AG08395 (cell line): ENCODE data around the gene MAP3K12.

Experiments
- DNase-seq: peaks from one replicate; pipeline ENCODE4 v3.0.0; 2012; ENCODE audit warnings: mixed read lengths, low spot score

Gene MAP3K12

DNA sequence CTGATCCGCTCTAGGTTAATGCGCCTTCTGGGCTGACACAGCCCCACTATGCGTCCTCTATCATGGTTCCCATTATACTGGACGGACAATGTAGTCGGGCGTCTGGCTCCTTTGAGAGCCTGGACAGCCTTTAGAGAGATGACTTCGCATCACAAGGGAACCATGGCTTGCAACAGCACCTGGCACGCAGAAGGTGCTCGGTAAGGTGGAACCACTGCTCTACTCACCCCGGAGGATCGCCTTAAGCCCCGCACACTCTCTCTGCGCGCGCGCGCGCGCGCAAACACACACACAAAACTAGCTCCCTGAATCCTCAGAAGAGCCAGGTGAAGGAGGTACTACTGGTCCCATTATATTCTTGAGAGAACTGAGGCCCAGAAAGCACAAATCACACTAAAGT lies 7.1 kb downstream of the MAP3K12 start:
- DNase-seq: no peak

DNA sequence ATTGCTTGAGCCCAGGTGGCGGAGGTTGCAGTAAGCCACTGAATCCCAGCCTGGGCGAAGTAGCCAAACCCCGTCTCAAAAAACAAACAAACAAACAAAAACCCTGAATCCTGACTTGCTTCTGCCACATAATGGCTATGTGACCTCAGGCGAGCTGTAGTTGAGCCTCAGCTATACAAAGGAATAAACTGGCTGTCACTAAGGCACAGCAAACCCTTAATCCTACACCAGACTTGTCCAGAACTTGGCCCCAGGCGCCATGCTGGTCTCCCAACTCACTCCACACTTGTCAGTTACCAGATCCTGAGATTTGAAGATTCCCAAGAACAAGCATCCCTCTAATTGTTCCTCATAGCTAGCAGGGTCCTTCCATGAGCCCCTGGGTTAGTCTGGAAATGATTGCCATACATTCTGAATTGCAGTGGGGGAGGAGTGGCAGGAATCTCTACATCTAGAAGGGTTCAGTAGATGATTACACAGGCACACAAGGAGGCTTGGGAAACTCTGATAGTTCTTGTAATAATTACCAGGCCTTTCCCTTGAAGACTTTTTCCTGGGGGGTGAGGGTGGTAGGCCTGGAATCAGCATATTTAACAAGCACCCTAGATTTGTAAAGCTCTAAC lies 9.9 kb downstream of the MAP3K12 start:
- no peak for DNase-seq

GRCh38 chr12:53486736-53487487 lies 12.3 kb downstream of the MAP3K12 start:
- DNase-seq: no peak

DNA sequence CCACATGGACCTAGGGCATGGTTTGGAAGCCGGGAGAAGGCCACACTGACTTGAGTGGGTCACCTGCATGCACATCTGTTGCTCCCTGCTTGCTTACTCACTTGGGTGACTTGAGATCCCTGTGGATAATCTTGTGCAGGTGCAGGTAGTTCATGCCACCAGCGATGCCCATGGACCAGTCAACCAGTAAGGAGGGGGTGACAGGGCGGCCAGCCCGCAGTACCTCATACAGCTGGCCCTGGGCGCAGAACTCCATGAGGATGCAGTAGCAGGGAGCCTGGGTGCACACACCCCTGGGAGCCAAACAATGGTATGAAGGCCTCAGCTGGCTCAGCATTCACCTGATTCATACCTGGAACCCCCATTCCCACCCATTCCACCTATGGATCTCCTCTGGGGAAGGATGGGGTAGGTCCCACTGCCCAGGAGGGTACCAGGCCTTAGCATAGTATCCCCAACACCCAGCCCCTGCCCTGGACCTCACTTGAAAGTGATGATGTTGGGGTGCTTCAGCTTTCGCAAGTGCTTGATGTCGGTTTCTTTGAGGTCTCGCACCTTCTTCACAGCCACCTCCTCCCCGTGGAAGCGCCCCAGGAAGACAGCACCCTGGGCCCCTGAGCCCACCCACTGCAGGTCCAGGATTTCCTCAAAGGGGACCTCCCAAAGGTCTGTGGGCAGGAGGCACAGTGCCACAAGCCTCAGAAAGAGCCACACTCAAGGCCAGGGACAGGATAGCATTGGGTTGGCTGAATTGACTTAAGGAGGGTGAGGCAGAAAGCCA lies 13.1 kb downstream of the MAP3K12 start:
- DNase-seq: no peak

DNA sequence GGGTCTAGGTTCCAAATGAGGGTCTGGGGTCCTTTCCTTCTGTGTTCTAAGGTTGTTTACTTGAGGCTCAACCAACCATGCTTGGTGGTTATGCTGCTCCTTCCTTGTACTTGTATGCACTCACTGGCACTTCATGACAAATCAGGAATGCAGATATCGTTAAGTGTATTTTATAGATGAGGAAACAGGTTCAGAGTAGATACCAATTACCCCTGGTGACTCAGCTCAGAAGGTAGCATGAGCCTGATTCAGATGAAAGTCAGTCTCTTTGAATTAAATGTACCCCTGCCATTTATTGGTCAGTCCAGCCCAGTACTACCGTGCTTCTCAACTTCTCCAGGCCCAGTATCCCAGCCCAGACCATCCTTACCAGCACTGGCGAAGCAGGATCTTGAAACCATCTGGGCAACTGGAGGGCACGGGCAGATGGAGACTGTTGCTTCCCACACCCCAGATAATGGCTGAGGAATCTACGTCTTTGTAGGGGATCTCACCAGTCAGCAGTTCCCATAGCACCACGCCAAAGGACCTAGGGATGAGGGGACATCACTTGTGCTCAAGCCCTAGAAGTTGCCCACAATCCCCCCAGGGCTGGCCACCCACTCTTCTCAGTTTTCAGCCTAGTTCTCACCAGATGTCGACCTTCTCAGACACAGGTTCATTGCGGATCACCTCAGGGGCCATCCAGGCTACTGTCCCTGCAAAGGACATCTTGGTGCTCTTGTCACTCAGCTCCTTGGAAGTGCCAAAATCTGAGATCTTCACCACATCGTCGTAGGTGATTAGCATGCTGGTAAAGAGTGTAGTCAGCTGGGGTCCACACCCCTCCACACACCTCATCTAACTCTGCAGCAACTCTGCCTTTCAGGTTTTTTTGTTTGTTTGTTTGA lies 14.3 kb downstream of the MAP3K12 start:
- DNase-seq: no peak

- no peak for DNase-seq
These were observed 15.3 kb downstream of the MAP3K12 start for GRCh38 chr12:53483979-53484377.

GRCh38 chr12:53483225-53483978 lies 15.9 kb downstream of the MAP3K12 start:
- DNase-seq: no peak

GRCh38 chr12:53482626-53483168 lies 16.6 kb downstream of the MAP3K12 start:
- DNase-seq: no peak

DNA sequence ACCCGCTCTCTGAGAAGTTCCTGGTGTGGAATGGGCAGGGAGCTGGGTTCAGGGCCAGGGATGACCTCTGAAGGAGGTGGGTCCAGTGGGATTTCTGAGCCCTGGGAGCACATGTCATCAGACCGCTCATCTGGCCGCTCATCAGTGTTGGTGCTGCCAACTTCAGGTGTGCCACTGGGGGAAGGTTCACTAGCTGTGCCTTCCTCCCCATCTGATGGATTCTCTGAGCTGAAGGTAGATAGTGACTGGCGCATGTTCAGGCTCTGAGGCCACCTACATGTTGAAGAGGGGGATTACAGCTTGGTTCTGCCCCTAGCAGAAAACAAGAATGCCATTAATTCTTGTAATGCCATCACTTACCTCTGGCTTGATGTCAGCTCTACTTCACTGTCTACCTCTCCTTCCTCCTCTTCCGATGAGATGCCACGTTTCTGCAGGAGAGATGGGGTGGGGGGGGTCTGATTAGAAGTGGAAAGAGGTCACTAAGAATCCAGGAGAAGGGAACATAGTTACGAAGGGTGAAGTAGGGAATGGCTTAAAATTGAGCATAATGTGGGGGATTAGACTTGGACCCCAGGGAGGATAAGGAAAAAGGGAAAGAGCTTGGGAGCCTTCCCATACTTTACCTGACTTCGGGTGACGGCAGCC lies 17.2 kb downstream of the MAP3K12 start:
- DNase-seq: no peak

DNA sequence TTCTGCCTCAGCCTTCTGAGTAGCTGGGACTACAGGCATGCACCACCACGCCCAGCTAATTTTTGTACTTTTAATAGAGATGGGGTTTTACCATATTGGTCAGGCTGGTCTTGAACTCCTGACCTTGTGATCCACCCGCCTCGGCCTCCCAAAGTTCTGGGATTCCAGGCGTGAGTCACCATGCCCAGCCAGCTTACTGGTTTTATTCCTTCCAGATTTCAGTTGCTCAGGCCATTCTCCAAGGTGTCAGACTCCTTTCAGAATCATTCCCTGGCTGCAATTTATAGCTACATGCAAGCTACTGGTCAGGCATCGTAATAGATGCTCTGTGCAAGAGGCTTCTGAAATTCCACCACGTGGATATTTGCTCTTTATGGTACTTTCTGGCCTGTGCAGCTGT lies 17.8 kb downstream of the MAP3K12 start:
- DNase-seq: peak; percentile 61

DNA sequence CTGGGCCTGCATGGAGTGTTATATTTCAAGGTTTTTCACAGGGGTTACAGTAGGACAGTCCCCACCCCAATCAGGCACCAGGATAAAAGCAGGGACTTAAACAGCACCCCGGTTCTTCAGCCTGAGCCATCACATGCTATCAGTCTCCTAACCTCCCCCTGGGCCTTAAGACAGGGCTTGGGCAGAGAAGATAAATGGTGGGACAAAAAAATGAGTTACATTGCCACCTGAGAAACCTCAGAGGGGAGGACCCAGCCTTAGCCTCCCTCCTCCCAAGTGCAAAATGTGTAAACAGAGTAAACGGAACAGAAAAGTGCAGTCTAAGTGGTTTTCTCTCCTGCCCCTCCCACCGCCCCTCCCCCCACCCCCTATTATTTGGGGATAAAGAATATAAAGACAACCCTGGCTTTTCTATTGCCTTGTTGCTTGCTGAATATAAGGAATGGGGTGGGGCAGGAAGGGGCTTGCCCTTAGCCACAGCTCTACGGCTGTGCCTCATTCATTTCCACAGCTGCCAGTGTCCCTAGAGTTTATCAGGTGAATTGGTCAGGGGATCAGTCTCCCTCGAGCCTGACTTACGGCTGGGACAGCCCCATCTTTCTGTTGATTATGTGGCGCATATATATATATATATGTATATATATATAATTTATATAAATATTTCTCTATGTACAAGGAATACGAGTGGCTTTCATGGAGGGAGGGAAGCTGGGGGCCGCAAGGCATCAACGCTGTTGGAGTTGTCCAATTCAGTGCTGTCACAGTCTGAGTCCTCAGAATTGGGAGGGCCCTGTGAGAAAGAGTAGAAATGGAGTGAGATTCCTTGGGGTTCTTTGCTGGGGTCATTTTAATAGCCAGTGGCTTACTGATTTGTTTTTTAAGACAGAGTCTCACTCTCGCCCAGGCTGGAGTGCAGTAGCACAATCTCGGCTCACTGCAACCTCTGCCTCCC lies 18.5 kb downstream of the MAP3K12 start:
- DNase-seq: no peak

DNA sequence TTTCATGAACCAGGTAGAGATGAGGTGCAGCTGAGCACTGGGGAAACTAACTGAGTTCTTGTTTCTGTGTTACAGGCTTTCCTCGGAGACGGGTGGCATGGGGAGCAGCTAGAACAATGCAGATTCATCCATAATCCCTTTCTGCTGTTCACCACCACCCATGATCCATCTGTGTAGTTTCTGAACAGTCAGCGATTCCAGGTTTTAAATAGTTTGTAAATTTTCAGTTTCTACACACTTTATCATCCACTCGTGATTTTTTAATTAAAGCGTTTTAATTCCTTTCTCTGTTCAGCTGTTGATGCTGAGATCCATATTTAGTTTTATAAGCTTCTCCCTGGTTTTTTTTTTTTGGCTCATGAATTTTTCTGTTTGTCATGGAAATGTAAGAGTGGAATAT lies 19.9 kb downstream of the MAP3K12 start:
- DNase-seq: no peak

DNA sequence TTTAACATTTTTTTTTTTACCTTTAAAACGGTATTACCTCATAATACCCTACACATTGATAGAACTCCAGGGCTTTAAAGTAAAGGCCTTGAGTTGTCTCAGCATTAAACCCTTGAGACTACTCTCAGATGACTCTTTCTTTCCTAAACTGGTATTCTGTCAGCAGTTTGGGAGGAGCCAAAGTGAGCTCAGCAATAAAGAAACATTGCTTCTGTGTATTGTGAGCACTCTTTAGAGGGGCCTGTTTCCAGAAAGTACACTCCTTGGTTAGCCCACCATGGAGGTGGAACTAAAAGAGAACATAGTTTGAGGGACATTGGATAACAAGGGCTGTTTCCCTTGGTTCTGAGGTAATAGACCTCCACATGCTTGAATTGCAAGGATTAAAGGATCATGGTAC lies 20.4 kb downstream of the MAP3K12 start:
- no peak for DNase-seq

DNA sequence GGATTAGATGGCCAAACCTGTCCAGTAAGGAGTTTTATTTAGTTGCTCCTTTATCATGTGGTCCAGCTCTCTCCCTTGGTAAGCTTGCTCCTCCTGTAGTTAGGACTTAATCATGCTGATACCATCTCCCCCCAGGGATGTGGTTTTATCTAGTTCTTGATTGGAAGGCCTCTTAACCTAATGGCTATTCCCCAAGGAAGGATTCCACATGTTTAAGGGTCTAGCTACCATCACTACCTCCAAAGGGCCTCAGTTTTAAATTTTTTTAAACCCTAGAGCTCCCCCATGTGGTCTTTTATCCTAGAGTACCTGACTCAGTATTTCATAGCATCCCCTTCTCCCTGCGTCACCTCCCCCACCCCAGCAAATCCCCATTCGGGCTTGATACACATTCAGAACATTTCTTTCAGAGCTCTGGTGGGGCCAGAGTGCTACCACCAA lies 22.5 kb downstream of the MAP3K12 start:
- DNase-seq: no peak

DNA sequence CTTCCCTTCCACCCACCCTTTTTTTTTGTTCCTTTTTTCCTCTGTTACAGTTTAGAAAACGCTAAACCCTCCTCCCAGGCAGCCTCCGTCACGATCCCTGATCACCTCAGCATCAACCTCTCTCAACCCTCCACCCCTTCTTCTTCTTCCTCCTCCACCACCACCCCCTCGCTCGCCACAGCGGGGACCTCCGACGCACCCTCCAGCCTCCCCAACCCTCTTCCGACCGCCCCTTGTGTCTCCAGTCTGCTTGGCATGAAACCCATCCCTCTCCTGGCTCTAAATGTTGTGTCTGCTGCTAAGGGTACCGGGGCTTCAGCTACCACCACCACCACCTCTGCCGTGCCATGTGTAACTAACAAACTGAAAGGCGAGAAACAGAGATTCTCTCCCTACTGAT lies 24.4 kb downstream of the MAP3K12 start:
- DNase-seq: no peak

- no peak for DNase-seq
These were observed 25.2 kb downstream of the MAP3K12 start for GRCh38 chr12:53474077-53474476.

- DNase-seq: no peak
These were observed 27.1 kb downstream of the MAP3K12 start for GRCh38 chr12:53472056-53472582.

DNA sequence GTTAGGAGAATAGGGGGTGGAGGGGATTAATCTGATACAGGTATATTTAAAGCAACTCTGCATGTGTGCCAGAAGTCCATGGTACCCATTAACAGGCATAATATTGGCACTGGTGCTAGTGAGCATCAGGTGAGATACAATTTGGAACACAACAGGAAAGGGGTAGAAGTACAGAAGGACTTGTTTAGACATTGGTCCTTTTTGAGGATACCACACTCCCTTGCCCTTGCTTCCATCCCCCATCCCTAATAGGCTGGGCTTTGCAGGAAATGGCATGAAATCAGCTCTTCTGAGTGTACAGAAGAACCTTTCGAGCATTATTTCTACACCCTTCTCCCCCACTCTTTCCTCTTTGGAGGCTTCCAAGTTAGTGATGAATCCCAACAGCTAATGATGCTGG lies 31.0 kb downstream of the MAP3K12 start:
- DNase-seq: no peak

- DNase-seq: no peak
These were observed 31.4 kb downstream of the MAP3K12 start for GRCh38 chr12:53467880-53468279.
